ENCODE measurements around the gene HOXD11. TPM values are rescaled to one million over a fixed set of nuclear protein-coding genes. Genes with fewer than 3 reads are reported as not detected.

Gene HOXD11
- total RNA-seq, 1 donor from 2014 or later, result not detected

- no peak for TF ChIP-seq CTCF (IDR thresholded peaks at IDR 0.05)
- H3K36me3 ChIP-seq, result no peaks in the 10 kb centered on the region
- no peak overlapping the region for H3K4me3 ChIP-seq
- H3K9me3 ChIP-seq, result no peaks in the 10 kb centered on the region
- H3K27ac ChIP-seq, result no peak overlapping the region
- peaks cover 73% of the 10 kb centered on the region for H3K27me3 ChIP-seq
- intact Hi-C loops (cut with DNase I), result loop anchor here (5.0 to 10.0 kb wide), 3 partner anchors 727 to 1760 kb away; partner anchors contain the start of gene SP9
- no peak for DNase-seq (ENCODE audit: low spot score in 2 of 2)
- H3K4me1 ChIP-seq, result peaks cover 18 to 19% of the 10 kb centered on the region in 2 donors
Observed at GRCh38 chr2:176094349-176094748, 12.7 kb upstream of the HOXD11 start.

GRCh38 chr2:176095421-176095820, 11.7 kb upstream of the HOXD11 start:
- no peak overlapping the region for H3K4me3 ChIP-seq
- H3K36me3 ChIP-seq, result no peaks in the 10 kb centered on the region
- peaks cover 18 to 19% of the 10 kb centered on the region in 2 donors for H3K4me1 ChIP-seq
- intact Hi-C loops (cut with DNase I), result loop anchor here (5.0 to 10.0 kb wide), 3 partner anchors 843 to 1761 kb away; partner anchors contain the start of gene SP9
- peak in 1 of 2 donors; percentile 28 for DNase-seq (ENCODE audit: low spot score in 2 of 2)
- peaks cover 79% of the 10 kb centered on the region for H3K27me3 ChIP-seq
- H3K9me3 ChIP-seq, result no peaks in the 10 kb centered on the region
- no peak overlapping the region for H3K27ac ChIP-seq
- no peak for TF ChIP-seq CTCF (IDR thresholded peaks at IDR 0.05)

GRCh38 chr2:176096243-176096985, 10.7 kb upstream of the HOXD11 start:
- peak overlapping the region; percentile 53 to 61 for H3K4me3 ChIP-seq
- H3K36me3 ChIP-seq, result no peaks in the 10 kb centered on the region
- H3K4me1 ChIP-seq, result peaks cover 18 to 19% of the 10 kb centered on the region in 2 donors
- no peak for TF ChIP-seq CTCF (IDR thresholded peaks at IDR 0.05)
- intact Hi-C loops (cut with DNase I), result loop anchor here (5.0 to 10.0 kb wide), 3 partner anchors 844 to 1762 kb away; partner anchors contain the start of gene SP9
- no peak for DNase-seq (ENCODE audit: low spot score in 2 of 2)
- no peak overlapping the region for H3K27ac ChIP-seq
- peaks cover 81% of the 10 kb centered on the region for H3K27me3 ChIP-seq
- no peaks in the 10 kb centered on the region for H3K9me3 ChIP-seq

GRCh38 chr2:176096986-176097819, 9.9 kb upstream of the HOXD11 start:
- peak; percentile 66 to 78 (median 72) for TF ChIP-seq CTCF (IDR thresholded peaks at IDR 0.05)
- peaks cover 74% of the 10 kb centered on the region for H3K27me3 ChIP-seq
- no peaks in the 10 kb centered on the region for H3K36me3 ChIP-seq
- H3K4me3 ChIP-seq, result peak overlapping the region; percentile 53 to 61
- H3K4me1 ChIP-seq, result peaks cover 18 to 19% of the 10 kb centered on the region in 2 donors
- no peaks in the 10 kb centered on the region for H3K9me3 ChIP-seq
- no peak overlapping the region for H3K27ac ChIP-seq
- intact Hi-C loops (cut with DNase I), result loop anchor here (5.0 to 10.0 kb wide), 3 partner anchors 845 to 1762 kb away; partner anchors contain the start of gene SP9
- peak in 1 of 2 donors; percentile 77 for DNase-seq (ENCODE audit: low spot score in 2 of 2)

- Histone ChIP-seq H3K4me1 (peaks cover 13 to 19% of the 10 kb centered on the region in 2 donors), H3K27ac (no peak overlapping the region), H3K36me3 (no peaks in the 10 kb centered on the region), H3K27me3 (peaks cover 67% of the 10 kb centered on the region), H3K9me3 (no peaks in the 10 kb centered on the region), H3K4me3 (no peak overlapping the region)
- no peak for DNase-seq (ENCODE audit: low spot score in 2 of 2)
- intact Hi-C loops (cut with DNase I), result loop anchor here (5.0 to 10.0 kb wide), 3 partner anchors 846 to 1763 kb away; partner anchors contain the start of gene SP9
- TF ChIP-seq CTCF (IDR thresholded peaks at IDR 0.05), result no peak
Observed at GRCh38 chr2:176097820-176098365, 9.2 kb upstream of the HOXD11 start.
